HK-2 (cell line): ENCODE data around the gene CHAT.
A peak's percentile ranks its signal among the peaks of the same experiment; 100 is the strongest.

Experiments
- DNase-seq: peaks from one replicate; pipeline ENCODE4 v3.0.0-alpha.2; 2018; ENCODE audit not compliant: unreplicated experiment

CHAT gene

DNA sequence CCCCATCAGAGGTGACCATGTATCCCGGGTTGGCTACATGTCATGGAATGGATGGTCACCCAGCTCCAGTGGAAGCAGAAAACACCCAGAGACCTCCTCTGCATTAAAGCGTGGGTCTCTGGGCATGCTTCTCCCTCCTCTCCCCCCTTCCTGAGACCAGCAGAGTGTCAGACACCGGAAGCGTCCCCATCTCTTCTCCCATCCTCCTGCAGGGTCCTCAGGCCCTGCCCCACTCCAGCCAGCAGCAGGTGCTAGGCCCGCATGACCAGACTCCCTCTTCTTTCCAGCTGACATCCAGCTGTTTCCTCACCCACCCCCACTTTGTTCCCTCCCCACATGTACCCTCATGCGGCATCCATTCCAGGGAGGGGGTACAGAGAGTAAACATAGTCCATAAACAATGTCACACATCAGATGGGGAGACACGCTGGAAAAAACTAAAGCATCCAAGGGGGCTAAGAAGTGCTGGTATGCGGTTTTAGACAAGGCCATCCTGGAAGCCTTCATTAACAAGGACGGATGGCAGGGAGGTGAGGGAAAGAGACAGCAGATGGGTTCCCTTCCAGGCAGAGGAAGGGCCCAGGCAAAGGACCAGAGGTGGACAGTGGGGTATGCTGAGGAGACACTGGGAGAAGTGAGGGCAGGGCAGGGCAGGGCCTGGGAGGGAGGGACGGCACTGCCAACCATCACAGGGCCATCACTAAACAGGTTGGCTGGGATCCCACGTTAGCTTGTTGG is 16.2 kb upstream of the CHAT start:
- DNase-seq: no peak

GRCh38 chr10:49598164-49598856 is 15.5 kb upstream of the CHAT start:
- no peak for DNase-seq

DNA sequence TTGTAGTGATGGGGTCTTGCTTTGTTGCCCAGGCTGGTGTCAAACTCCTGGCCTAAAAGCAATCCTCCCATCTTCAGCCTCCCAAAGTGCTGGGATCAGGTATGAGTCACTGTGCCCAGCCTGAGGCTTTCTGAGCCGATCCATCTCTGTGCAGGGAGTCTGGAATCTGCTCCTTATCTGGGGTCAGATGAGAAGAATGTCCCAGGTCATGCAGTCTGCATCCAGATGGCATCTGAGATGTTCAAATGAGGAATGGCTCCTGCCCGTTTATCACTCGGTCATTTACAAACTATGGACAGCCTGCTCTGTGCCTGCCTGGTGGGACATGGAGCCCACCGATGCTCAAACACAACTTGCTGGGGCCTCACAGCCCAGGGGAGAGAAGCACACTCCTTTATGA is 14.9 kb upstream of the CHAT start:
- no peak for DNase-seq

DNA sequence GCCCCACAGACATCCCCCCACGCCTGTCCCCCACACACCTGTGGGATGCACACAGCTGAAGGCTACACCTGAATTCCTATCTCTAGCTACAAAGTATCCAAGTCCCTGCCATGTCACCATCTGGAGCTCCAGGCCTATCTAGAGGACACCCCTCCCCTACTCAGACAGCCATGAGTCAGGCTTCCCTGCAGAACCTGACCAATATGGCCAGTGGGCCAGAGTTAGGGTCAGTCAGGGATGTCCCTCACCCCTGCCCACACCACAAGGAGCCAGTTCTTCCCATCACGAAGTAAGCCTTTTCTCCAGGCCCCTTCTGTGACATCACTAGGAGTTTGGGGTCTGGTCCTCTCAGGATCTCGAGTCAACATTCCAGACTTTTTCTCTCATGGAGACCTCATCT is 14.3 kb upstream of the CHAT start:
- DNase-seq: no peak

- DNase-seq: no peak
These were observed 13.8 kb upstream of the CHAT start for GRCh38 chr10:49600046-49600445.

DNA sequence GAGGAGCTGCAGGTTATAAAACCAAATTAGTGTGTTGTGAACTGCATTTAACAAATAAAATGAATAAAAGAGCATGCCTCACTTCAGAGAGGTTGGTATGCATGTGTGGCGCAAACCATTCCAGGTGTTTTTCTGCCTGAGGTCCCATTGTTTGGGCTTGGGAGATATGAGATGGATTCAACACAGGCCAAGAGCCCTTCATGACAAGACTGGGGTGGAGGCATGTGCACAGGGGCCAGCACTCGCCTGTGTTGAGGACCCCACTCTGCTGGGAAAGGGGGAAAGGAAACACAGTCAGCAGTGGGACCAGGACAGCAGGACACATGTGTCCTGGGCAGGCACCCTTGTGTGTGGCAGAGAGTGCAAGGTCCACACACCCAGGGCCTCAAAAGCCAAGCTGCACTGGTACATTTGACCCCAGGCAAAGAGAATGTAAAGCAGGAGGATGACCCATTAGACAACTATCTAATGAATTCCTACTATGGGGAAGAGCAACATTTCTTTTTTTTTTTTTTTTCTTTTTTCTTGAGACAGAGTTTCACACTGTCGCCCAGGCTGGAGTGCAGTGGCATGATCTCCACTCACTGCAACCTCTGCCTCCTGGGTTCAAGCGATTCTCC is 12.9 kb upstream of the CHAT start:
- DNase-seq: no peak

DNA sequence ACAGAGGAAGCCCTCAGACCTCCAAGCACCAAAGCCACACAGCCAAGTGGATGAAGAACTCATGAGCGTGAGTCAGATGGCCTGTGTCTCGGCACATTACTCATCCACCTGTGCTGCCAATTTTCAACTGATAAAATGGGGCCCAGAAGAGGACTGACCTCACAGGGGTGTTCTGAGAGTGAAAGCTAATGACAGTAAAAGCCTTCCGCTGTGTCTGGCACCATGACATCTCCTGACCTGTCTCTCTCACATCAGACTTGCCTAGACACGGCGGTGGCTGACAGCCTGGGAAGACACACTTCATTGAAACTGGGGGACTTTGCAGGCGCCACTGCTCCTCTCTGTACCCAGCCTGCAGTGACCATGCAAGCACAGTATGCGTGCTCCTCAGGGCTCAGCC is 12.0 kb upstream of the CHAT start:
- no peak for DNase-seq

DNA sequence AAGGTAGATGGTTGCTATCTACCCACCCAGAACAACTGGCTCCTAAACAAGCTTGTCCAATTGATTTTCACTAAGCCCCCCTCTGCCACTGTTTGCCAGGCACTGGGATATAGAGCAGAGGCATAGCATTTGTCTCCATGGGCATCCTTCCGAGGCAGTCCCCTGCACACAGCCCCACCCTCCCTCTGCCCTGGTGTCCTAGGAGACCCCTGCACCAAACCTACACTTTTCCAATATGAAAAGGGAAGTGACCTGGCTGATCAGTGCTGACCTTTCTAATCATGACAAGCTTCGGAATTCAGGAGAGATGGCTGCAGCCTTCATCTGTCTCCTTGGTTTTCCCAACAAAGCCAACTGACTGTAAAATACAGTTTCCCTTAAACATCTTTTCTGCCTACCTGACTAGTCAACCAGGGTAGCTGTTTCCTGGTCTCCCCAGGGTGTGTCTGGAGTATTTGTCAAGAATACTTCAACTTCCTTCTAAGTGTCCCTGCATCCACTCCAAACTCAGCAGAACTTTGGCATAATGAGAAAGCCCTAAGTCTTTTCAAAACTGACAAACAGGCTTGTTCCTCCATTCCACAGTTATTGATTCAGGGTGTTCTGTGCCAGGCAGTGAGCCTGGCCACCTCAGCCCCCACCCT is 11.3 kb upstream of the CHAT start:
- DNase-seq: no peak

GRCh38 chr10:49605216-49605938 is 8.5 kb upstream of the CHAT start:
- no peak for DNase-seq

DNA sequence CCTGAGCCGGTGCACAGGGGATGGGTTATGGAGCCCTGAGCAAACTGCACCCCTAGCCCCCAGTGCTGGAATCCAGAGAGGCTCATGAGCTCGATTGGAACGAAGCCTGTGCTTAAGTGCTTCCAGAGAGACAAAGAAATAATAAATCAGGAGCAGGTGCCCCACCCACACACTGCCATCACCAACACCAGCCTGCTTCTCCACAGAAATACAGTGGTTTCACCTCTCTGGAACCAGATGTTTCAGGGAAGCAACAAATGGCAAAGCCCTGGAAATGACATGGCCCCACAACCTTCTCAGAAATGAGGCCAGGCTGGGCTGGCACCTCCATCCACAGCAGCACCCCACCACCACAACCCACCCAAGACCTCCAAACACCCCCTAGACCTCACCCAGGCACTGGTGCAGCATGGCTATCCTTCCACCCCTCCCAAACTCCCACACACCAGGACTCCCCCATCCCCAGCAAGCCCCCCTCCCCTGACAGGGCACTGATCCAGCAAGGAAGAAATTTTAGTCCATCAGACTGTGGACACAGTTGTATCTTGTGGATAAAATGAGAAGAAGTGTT is 7.8 kb upstream of the CHAT start:
- DNase-seq: no peak

DNA sequence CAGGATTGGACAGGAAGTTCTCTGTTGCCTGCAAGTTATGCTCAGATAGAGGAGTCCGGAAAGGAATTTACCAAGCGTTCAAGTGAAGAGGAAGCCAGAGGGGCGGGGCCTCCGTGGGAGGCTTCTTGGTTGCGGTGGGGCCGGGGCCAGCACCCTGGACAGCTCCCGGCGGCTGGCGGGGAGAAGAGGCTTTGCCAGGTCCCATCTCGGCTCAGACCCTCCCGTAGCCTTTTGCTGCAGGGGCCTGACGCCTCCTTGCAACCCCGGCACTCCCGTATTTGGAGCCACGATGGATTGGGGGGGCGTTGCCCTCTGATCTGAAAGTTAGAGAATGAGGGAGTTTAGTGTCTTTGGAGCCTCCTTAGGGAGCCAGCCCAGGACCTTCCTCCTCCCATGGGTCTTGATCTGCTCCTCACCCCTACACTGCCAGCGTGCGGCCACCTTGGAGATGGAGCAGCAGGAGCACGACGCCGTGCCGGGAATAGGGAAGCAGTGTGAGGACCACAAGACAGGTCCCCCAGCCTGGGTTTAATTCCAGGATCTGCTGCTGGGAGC is 6.8 kb upstream of the CHAT start:
- peak; percentile 93 for DNase-seq

DNA sequence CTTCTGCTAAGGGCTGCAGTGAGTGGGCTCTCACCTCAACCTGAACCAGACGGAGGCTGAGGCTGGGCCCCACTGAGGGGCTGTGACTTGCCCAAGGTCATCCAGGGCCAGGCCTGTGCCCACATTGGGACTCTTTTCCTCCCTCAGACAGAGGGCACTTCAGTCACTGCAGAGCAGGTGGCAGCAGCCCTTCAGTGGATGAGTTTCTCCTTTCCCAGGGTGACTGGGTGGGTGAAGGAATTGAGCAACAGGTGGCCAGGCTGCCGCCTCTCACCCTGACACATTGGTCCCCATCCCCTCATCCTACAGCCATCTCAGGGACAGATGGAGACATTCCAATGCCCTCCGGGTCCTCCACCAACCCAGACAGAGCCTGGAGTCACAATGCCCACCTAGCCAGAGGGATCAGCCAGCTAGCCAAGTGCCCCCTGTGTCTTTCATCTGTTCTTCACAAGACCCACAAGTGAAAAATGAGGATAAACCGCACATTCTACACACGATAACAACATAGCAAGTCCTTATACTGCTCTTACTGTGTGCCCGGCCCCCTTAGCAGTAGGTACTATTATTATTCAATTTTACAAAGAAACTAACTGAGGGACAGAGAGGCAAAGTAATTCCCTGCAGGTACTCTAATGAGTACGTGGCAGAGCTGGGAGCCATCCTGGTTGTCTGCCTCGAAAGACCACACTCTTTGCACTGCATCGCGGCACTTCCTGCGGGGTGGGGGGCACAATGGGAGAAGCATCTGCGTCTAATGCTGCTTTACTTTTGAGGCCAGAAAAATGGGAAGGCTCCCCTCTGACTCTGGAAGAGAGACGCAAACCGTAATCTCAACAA is 5.5 kb upstream of the CHAT start:
- DNase-seq: no peak

- no peak for DNase-seq
These were observed 4.9 kb upstream of the CHAT start for GRCh38 chr10:49609006-49609282.

GRCh38 chr10:49609283-49610113 is 4.3 kb upstream of the CHAT start:
- no peak for DNase-seq

DNA sequence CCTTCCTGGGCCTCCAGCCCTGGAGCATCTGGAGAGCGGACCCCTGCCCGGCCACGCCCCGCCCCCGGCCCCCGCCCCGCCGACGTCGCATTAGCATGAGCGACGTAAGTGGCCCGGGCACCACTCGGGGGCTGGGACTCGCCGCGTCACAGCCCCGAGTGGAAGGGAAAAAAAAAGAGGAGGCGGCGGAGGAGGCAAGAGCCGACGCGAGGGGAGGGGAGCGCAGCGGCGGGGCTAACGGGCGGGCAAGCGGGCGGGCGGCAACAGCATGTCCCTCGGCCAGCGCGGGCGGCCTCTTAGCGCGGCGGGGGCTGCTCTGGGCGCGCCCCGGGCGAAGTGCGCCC is 3.8 kb upstream of the CHAT start, which contains the start of gene SLC18A3:
TSS of gene SLC18A3 (plus strand) at position 197 of the 344 bp plus-strand sequence. CDS start 431 bp downstream, outside the sequence.
- no peak for DNase-seq

GRCh38 chr10:49610458-49611165 is 3.2 kb upstream of the CHAT start:
- no peak for DNase-seq

DNA sequence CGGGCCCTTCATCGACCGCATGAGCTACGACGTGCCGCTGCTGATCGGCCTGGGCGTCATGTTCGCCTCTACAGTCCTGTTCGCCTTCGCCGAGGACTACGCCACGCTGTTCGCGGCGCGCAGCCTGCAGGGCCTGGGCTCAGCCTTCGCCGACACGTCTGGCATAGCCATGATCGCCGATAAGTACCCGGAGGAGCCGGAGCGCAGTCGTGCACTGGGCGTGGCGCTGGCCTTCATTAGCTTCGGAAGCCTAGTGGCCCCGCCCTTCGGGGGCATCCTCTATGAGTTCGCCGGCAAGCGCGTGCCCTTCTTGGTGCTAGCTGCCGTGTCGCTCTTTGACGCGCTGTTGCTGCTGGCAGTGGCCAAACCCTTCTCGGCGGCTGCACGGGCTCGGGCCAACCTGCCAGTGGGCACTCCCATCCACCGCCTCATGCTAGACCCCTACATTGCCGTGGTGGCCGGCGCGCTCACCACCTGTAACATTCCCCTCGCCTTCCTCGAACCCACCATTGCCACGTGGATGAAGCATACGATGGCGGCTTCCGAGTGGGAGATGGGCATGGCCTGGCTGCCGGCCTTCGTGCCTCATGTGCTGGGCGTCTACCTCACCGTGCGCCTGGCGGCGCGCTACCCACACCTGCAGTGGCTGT is 2.5 kb upstream of the CHAT start:
- DNase-seq: no peak

DNA sequence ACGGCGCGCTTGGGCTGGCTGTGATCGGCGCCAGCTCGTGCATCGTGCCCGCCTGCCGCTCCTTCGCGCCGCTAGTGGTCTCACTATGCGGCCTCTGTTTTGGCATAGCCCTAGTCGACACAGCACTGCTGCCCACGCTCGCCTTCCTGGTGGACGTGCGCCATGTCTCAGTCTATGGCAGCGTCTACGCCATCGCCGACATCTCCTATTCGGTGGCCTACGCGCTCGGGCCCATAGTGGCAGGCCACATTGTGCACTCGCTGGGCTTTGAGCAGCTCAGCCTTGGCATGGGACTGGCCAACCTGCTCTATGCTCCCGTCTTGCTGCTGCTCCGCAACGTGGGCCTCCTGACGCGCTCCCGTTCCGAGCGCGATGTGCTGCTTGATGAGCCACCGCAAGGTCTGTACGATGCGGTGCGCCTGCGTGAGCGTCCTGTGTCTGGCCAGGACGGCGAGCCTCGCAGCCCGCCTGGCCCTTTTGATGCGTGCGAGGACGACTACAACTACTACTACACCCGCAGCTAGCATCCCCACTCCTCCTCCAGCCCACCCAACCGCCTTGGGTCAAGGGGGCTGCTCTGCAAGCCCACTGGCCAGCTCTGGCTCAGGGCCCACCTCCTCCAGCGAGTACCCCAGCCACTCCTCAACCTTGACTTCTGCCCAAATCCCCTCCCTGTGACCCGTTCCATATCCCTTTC is 1.9 kb upstream of the CHAT start:
- DNase-seq: no peak
